ENCODE results near the gene TMEM141.

TMEM141 gene

GRCh38 chr9:136746155-136746490 is 45.0 kb upstream of the TMEM141 start:
- TF ChIP-seq, protein P1, sequence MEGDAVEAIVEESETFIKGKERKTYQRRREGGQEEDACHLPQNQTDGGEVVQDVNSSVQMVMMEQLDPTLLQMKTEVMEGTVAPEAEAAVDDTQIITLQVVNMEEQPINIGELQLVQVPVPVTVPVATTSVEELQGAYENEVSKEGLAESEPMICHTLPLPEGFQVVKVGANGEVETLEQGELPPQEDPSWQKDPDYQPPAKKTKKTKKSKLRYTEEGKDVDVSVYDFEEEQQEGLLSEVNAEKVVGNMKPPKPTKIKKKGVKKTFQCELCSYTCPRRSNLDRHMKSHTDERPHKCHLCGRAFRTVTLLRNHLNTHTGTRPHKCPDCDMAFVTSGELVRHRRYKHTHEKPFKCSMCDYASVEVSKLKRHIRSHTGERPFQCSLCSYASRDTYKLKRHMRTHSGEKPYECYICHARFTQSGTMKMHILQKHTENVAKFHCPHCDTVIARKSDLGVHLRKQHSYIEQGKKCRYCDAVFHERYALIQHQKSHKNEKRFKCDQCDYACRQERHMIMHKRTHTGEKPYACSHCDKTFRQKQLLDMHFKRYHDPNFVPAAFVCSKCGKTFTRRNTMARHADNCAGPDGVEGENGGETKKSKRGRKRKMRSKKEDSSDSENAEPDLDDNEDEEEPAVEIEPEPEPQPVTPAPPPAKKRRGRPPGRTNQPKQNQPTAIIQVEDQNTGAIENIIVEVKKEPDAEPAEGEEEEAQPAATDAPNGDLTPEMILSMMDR (IDR thresholded peaks at IDR 0.05) = no peak

DNA sequence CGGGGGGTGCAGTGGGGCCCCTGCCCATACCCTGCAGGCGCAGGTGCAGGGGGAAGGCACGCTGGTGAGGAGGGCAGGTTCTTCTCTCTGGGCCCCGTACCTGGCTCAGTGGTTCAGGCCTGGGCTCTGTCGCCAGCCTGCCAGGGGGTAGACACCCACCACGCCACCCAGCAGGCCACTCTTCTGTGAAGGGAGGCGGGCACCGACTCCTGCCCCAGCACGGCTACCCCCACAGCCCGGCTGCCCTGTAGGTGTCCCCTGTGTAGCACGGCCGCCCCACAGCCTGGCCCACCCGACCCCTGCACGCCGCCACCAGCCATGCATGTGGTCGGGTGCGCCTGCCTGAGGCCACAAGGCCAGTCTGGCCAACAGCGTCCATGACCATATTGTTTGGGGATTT is 44.5 kb upstream of the TMEM141 start:
- TF ChIP-seq, protein P1 (IDR thresholded peaks at IDR 0.05) = no peak

DNA sequence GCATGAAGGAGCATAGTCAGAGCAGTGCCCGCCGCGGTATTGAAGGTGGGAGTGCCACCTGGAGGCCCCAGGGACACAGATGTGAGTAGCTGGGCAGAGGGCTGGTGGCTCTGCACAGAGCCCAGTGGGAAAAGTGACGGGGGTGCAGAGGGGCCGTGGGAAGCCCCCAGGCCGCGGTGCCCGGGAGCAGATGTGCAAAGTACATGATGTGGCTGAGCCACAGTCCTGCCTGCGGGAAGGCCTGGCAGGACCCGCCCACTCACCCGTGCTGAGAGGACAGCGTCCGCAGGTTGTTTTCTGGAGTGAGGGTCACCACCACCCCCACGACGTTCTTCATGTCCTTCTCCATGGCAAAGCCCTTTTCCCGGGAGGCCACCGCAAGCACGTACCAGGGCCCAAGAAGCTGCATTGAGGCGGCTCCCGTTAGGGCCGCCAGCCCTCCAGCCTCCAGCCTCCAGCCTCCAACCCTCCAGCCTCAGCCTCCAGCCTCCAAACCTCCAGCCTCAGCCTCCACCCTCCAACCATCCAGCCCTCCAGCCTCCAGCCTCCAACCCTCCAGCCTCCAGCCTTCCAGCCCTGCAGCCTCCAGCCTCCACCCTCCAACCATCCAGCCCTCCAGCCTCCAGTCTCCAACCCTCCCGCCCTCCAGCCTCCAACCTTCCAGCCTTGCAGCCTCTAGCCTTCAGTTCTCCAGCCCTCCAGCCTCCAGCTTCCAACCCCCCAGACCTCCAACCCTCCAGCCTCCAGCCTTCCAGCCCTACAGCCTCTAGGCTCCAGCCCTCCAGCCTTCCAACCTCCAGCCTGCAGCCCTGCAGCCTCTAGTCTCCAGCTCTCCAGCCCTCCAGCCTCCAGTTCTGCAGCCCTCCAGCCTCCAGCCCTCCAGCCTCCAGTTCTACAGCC is 43.7 kb upstream of the TMEM141 start:
- TF ChIP-seq, protein P1 (IDR thresholded peaks at IDR 0.05) = no peak

DNA sequence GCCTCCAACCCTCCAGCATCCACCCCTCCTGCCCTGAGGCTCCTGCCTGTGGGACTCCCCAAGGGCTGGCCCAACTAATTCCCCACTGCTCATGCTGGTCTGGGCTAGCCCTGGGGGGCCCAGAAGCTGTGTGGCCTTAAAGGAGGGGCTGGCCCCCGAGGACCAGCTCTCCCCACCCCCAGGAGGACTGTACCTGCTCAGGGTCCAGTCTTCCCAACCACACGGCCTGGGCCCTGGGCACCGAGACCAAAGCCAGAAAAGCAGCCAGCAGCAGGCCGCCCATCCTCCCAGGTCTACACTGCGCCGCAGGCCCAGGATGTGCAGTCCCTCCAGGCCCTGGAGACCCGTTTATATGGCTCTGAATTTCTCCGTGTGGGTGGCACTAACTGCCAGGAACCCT is 42.9 kb upstream of the TMEM141 start, which contains the start of gene LCN6:
Gene LCN6 (minus strand): TSS at position 325 of the 400 bp plus-strand sequence. CDS start 42 bp downstream, at position 283.
- TF ChIP-seq, protein P1 (IDR thresholded peaks at IDR 0.05) = no peak

- TF ChIP-seq, protein P1 (IDR thresholded peaks at IDR 0.05) = no peak
Observed at GRCh38 chr9:136748666-136749611, 42.2 kb upstream of the TMEM141 start.

DNA sequence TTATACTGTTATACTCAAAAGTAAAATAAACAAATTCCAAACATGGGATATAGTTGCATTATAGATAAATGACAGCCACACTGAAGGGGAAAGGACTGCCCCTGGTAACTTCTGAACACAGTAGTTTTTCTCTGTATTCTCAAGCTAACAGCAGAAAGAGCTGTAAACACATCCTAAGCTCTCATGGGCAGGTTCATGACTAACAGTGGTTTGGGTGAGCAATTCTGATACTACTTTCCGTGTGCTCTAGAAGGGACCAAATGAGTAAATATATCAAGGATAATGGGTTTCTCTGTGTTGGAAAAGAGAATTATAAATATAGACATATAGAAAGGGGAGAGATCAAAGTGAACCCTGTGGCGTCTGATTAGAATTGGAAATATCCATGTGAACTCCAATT is 40.6 kb upstream of the TMEM141 start:
- TF ChIP-seq, protein P1 (IDR thresholded peaks at IDR 0.05) = no peak

DNA sequence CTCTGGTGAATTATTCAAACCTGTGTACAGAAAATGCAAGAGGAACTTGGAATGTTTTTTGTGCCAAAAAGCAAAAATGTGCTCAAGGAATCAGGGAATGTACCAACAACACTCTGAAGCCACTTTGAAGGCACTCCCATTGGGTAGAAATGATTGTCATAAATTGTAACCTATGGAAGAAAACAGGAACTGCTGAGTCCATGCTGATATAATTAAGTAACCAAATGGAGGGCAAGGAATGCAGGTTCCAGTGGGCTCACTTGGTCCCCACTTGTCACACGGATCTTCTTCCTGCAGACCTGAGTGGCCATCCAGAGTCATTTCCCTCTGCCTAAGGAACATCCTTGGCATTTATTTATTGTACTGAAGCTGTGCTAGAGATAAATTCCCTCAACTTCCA is 39.9 kb upstream of the TMEM141 start:
- TF ChIP-seq, protein P1 (IDR thresholded peaks at IDR 0.05) = no peak
